GM18868 (cell line): ENCODE results near the gene SGO2.
A peak's percentile ranks its signal among the peaks of the same experiment; 100 is the strongest.
"Not testable (repeated sequence)": the region's sequence is repeated elsewhere in the genome, so short reads cannot be mapped to it uniquely, and the experiment has no call there.

Experiments
- ATAC-seq: cut with Tn5 transposase; IDR thresholded peaks from one replicate; pipeline ENCODE4 v1.9.1; 2021; ENCODE audit warnings: mild to moderate bottlenecking, moderate library complexity; ENCODE audit not compliant: unreplicated experiment

SGO2 gene

DNA sequence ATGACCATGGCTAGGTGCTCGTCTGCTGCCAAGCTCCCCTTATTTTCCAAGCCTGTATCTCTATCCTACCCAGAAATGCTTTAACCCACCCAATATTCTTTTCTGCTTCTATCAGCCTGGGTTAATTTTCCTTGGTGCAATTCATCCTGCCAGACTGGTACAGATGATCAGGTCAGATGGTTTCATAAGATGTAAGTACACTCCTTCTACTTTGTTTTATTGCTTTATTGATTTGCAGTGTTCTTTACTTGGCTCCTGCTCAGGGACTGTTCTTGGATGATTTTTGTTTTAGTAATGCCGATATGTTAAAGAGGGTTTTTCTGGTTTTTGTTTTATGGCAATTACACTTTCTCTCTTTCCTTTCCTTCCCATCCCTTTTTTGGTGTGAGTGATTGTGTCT lies 2.4 kb upstream of the SGO2 start:
- no peak for ATAC-seq

DNA sequence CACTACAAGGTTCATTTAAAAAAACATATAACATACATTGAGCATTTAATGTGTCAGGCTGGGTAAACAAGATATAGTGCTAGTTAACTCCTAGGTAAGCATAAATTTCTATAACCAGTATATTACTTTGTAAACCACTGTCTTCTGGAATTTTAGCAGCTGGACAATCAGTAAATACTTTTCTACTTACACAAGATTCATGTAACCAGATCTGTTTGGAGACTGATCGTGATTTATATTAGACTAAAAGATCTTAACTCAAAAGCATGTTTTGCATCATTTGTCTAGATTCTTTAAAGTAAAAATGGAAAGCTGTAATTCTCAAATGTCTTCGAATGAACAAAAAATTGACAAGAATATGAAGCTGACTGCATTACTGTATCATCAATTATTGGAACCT lies 941 bp upstream of the SGO2 start:
- no peak for ATAC-seq

DNA sequence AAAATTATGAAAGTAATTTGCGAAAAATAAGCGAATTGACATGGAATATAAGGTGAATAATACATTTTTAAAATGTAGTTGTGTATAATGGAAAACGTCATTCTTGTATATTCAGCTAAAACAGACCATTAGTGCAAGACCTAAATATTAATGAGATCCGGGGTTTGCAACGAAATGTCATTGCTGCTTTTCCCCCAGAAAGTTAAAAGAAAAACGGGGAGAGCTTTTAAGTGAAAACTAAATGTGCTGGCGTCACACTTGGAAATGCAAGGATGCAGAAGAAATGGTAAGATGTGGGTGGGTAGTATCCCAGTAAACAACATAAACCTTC lies 491 bp upstream of the SGO2 start:
- ATAC-seq = no peak

DNA sequence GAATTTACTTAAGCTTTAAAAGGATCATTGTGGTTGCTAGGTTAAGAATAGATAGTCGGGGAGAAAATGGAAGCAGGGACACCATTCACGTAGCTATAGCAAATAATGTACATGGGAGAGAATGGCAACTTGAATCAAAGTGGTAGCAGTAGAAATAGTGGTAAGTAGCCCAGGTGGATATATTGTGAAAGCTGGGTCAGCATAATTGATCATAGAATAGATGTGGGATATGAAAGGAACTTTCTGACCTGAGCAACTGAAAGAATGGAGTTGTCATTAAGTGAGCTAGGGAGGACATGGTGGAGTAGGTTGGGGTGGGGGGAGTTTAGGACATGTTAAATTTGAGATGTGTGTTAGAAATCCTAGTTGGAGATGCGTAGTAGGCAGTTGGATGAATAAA lies 2.2 kb downstream of the SGO2 start:
- no peak for ATAC-seq

DNA sequence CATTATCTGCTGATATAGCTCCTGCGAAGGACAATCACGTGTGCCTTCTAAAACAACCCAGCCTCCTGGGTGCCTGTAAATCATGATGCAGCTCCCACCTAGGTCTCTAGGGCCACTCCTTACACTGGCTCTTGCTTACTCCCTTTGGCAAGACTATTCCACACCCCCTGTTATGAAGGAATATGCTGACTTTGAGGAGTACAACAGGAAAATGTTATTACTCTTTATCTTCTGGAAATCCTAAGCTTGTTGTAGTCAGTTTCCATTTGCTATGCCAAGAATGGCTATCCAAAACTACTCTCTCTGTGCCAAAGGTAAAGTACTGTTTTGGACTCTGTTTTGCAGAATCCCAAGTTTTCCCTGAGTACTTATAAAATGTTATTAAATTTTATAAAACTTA lies 7.7 kb downstream of the SGO2 start:
- ATAC-seq = no peak

DNA sequence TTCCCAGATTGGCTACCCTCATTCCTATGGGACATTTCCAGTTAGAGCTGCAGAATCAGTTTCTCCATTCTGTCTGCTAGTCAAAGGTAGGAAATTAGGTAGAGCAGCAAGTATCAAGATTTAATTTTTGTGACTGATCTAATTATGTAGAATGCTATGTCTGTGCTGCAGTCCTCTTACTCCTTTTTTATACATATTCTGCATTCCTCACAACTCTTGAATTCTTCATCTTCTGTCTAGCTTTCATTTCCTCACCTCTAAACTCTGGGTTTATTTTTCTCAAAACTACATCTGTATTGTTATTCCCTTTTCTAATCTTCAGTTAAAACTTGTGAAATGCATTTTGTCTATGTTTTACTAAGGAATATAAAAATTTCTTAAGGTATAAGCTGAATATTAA lies 8.6 kb downstream of the SGO2 start:
- ATAC-seq = no peak

DNA sequence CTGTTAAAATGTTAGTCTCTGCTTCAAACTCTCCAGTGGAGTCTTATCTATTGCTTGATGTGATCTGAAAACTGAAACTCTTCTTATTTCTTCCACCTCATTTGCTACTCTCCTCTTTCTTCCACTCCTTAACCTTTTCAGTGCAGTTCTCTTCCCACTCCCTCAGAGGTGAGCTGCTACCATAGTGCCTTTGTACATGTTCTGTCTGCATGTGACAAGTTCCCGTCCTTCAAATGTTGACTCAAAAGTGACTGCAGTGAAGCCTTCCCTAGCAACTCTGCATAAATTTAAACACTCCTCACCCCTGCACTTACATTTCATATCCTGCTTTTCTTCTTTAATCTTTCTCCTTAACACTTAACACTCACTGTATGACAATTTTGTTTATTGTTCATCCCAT lies 12.1 kb downstream of the SGO2 start:
- no peak for ATAC-seq

DNA sequence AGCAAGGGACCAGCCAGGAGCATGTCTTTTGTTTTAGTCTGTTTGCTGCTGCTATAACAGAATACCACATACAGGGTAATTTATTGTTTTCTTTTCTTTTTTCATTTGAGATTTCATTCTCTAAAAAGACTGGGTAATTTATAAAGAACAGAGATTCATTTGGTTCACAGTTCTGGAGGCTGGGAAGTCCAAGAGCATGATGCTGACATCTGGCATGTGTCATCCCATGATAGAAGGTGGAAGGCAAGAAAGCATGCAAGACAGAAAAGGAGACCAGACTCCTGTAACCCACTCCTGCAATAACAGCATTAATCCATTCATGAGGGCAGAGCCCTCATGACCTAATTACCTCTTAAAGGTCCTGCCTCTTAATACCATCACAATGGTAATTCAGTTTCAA lies 14.8 kb downstream of the SGO2 start:
- ATAC-seq = no peak

DNA sequence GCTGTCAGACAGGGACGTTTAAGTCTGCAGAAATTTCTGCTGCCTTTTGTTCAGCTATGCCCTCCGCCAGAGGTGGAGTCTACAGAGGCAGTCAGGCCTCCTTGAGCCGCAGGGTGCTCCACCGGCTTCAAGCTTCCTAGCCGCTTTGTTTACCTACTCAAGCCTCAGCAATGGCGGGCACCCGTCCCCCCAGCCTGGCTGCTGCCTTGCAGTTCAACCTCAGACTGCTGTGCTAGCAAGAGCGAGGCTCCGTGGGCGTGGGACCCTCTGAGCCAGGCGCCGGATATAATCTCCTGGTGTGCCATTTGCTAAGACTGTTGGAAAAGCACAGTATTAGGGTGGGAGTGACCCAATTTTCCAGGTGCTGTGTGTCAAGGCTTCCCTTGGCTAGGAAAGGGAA lies 40.6 kb downstream of the SGO2 start:
- not testable (repeated sequence) for ATAC-seq

DNA sequence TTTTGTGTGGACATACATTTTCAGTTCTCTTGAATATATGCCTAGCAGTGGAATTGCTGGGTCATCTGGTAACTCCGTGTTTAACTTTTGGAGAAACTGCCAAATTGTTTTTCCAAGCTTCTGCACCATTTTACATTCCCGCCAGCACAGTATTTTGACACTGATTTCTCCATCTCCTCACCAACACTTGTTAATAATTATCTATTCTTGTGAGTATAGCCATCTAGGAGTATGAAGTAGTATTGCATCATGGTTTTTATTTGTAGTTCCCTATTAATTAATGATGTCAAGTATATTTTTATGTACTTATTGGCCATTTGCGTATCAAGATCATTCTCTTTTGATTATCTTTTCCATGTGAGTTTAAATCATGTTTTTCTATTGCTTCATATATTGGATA lies 41.9 kb downstream of the SGO2 start:
- ATAC-seq = no peak

DNA sequence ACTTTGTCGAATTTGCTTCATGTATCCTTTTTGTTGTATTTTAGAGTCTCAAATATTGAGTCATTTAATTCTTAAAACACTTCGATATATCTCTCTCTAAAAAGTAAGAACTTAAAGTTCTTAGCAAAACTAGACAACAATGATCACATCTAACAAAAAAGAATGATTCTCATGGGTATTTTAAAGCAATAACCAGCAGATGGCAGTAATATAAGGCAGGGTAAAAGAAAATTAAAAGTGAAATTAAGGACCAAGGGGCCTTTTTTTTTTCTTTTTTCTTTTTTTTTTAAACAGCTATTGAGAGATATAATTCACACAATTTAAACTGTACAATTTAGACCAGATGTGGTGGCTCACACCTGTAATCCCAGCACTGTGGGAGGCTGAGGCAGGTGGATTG lies 50.0 kb downstream of the SGO2 start:
- ATAC-seq = no peak

DNA sequence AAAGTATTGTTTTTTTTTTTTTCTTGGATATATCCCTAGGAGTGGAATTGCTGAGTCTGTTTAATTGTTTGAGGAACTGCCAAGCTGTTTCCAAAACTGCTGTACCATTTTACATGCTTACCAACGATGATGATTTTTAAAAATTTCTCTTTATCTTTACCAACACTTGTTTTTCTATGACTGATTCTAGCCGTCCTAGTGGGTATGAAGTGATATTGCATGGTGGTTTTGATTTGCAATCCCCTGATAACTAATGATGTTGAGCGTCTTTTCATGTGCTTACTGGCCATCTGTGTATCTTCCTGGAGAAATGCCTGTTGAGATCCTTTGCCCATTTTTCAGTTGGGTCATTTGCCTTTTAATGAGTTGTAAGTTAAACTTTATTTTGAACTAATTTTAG lies 51.0 kb downstream of the SGO2 start:
- no peak for ATAC-seq

DNA sequence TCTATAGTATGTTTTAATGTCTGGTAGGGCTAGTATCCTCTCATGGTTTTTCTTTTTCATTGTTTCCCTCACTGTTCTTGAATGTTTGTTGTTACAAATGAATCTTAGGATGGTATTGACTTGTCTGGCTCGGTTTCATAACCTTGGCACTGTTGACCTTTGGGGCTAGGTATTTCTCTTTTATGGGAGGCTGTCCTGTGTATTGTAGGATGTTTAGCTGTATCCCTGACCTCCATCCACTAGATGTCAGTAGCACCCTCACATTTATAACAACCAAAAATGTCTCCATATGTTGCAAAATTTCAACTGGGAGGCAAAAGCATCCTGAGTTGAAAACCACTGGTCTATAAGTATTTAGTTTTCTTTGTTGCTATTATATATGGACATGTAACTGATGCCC lies 52.8 kb downstream of the SGO2 start:
- no peak for ATAC-seq

DNA sequence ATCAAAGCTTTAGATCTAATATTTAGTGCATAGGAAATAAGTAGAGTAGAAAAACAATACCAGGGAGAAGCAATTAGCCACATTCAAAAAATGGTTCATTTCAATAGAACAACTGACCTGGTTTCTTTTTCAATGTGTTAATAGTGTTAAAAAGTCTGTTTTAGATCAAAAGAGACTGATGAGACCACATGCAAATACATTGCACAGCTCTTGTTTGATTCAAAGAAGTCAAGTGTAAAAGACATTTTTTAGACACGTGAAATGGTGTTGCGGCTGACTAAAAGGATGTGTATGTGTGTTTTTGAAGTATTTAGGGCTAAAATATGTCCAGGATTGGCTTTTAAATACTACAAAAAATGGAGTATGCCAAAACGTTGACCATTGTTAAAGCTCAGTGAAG lies 58.6 kb downstream of the SGO2 start:
- no peak for ATAC-seq

DNA sequence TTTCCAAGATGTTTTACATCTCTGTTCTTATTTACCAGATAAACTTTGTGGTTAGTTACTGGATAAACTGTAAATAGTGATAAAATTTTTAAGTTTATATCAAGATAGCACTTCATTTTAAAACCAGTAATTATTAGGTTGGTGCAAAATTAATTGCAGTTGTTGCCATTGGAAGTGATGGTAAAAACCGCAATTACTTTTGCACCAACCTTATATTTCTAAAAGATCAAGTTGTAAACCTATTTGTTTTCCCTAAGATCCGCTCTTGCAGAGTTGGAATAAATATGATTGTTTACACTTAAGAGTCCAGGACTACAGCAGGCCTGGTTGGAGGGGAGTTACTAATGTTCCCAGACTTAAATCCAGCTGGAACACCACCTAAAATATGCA lies 59.3 kb downstream of the SGO2 start:
- ATAC-seq = no peak

DNA sequence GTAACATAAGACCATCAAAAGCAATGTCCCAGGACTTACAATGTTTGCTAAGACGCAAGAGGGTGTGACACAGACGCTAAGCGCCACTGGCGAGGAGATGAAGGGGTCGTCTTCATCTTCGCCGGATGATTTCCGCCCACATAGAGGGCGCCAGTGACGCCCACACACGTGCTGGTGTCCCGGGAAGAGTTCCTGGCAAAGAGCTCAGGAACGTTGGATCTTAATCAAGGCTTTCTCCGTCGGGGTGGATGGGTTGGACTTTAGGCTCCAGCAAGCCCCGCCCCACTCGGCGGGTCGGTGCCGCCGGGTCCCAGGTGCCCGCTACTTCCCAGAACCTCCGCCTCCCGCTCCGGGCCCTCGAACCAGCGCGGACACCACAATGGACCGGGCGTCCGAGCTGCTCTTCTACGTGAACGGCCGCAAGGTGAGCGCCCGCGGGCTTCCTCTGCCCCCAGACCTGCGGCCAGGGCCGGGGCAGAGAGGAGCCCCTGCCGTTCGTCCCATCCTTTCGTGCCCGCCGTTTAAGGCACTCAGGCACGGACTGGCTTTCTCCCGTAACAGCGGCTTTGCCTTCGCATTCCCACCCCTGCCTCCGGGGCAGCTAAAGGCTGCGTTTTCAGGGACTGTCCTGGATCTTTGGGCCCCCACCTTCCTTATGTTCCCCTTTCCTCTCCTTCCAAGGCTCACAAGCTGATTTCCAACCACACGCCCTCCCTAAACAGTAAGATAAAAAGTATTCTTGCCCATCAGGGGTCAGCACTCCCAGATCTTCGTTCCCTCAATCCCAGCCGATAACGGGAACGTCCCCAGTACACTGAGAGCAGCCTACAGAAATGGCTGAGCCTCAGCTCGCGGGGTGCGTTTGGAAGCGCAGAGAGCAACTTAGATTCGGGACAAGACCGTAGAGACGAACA lies 60.0 kb downstream of the SGO2 start, which contains the start of gene AOX1:
AOX1 (plus strand) TSS at position 285 of the 914 bp plus-strand sequence; CDS start at position 380, 95 bp downstream.
- peak; percentile 49 for ATAC-seq

DNA sequence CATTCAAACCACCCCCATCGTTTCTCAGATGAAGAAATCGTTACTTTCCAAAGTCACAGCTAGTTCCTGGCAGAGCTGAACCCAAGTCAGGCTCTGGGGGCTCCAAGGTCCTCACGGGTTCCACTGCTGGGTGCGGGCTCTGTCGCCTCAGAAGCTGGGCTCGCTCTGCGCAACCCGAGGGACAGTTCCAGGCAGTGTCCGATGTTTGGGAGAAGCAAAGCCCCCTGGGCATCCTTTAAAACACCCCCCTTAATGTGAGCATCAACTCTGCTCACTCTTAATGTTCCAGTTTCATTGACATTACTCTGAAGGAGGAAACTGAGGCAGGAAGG lies 60.6 kb downstream of the SGO2 start:
- no peak for ATAC-seq

DNA sequence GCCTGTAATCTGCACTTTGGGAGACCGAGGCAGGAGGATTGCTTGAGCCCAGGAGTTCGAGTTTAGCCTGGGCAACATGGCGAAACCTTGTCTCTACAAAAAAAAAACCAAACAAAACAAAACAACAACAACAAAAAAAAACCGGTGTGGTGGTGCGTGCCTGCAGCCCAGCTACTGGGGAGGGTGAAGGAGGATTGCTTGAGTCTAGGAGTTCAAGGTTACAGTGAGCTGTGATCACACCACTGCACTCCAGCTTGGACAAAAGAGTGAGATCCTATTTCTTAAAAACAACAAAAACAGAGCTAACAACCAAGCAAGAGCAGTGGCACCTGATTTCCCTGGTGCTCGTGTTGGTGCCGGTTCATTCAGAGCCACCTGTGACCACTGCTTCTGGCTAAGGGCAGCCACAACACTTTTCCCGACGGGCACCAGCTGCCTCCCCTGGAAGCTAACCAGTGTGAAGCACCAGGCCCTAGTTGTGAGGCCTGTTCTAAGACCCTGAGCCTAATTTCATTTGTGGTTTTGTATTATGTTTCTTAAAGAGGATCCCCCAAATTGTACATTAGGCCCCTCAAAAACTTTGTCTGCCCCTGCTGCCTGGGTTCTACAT lies 61.1 kb downstream of the SGO2 start:
- no peak for ATAC-seq

DNA sequence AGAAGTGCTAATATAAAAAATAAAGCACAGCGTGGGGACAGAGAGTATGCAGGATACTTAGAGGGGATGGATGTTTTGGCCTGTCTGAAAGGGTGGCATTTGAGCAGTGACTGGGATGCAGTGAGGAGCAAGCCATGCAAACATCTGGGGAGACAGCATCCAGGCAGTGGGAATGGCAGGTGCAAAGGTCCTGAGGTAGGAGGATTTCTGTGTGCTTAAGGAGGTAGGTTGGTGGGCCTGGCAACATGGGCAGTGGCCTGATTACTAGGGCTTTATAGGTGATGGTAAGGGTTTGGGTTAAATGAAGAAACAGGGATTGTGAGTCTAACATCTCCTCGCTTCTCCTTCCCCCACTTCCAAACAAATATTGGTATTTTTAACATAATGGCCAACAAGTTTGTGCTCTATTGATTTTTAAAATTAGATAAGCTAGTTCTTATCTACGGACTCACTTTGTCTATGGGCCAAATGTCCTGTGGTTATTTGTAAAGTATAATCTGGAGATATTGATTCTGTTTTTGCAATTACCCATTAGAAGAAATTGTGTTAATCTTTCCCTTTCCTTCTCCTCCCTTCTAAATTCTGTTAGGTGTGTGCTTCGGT lies 62.2 kb downstream of the SGO2 start:
- no peak for ATAC-seq

DNA sequence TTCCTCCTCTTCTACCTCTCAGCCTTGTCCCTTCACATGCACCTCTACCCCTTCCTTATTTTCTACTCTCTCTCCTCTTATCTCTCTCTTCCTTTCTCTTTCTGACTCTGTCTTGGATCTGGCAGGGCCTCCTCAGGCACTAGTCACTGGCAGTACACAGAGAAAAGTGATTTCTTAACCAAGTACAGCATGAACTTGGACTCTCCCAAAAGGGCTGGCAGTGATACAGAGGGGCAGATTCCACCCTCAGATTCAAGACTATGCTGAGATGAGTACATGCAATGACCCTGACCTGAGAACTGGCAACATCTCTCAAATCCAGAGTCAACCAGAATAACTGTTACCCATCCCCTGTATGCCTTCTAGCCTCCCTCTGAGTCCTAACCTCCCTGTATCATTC lies 64.1 kb downstream of the SGO2 start:
- no peak for ATAC-seq

DNA sequence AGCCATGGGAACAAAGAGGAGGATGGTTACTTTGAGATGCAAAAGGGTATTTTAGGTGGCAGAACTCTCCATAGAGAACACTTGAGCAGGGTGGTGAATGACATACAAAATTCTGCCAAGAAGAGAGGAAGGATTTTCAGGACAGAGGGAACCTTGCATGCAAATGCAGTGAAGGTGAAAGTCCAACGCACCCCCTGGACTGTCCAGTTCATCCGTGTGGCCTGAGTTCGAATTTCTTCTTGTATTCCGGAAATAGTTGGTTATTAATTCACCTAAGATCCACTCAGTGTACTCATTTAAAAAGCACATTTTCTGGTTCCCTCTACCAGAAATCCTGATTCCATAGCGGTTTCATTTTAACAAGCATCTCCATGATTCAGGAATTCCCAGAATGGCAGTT lies 65.3 kb downstream of the SGO2 start:
- ATAC-seq = no peak

DNA sequence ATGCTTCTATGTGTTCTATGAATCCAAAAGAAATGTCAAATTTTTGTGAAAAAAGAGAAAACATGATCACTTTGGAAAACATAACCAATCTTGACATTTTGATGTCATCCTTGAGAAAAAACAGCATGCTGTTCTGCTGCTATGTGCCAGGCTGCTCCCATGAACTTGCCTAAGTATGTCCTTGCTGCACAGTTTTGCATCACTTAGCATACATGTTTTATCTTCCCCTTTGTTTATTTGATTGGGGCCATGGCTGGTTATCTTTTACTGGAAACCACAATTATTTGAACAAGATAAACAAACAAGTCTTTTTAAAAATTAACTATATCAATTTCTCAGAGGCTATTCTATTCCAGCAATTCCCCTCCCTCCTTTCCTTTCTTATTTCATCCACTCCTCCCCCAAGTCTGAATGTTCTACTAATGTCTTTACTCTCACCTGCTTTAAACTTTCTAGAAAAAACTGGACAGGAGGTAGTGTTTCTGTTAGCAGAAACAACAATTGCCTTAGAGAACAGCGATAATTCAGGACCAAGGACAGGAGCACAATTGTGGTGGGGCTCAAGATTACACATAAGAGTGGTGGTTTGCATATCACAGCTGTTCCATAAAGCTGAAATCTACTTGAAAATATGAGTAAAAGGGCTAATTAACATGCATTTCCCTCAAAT lies 66.5 kb downstream of the SGO2 start:
- ATAC-seq = no peak
